Endothelial cell of umbilical vein (primary cell): Measurements from ENCODE around the gene WDR7. TPM values are rescaled to one million over a fixed set of nuclear protein-coding genes. Genes with fewer than 3 reads are reported as not detected.

Experiments used
- BruUV-seq: library from RNA; stranded (reverse); fragments of 400-500 nt; replicated peaks from 2 replicates; lab custom pipeline; 2021; lab: Mats Ljungman, UMichigan
- CTCF ChIA-PET: fragments of 300-600, 350-600 bp; sonication (Branson Sonifier 250); formaldehyde crosslinking; loops from one replicate; lab custom pipeline; 2021; ENCODE audit warnings: antibody characterized with exemption, inconsistent platforms; lab: Charles Lee
- POLR2A ChIA-PET: fragments of 300-600, 350-600 bp; sonication (Branson Sonifier 250); formaldehyde crosslinking; loops from one replicate; lab custom pipeline; 2021; ENCODE audit warnings: antibody characterized with exemption, inconsistent platforms; lab: Charles Lee
- DNase-seq: peaks from one replicate; pipeline ENCODE4 v3.0.0-alpha.2; 2011; ENCODE audit warnings: low read depth, low spot score
- FAIRE-seq: peaks from 2 replicates; lab custom pipeline; 2011; peaks lifted over from hg19 to GRCh38; lab: Jason Lieb, UNC
- H2AFZ ChIP-seq: 2 replicates; pipeline ENCODE4 v1.6.0; 2012; ENCODE audit warnings: low read depth, low read length, control low read depth, inconsistent platforms
- H3K27ac ChIP-seq: 2 replicates; pipeline ENCODE4 v1.5.1; 2011; ENCODE audit warnings: low read depth, mild to moderate bottlenecking, control low read depth, low read length, moderate library complexity; ENCODE audit not compliant: insufficient read depth
- H3K27me3 ChIP-seq, 2 experiments: 2 replicates each; pipeline versions ENCODE4 v1.6.0 to v1.6.1; 2011; ENCODE audit warnings: low read length in 2 of 2, mixed read lengths in 1 of 2; ENCODE audit not compliant: control insufficient read depth in 2 of 2, insufficient read depth in 2 of 2
- H3K36me3 ChIP-seq, 2 experiments: 2 replicates in 1 of 2; 3 replicates in 1 of 2; pipeline ENCODE4 v1.5.1; 2011; ENCODE audit warnings: low read length in 2 of 2, mild to moderate bottlenecking in 1 of 2, moderate library complexity in 1 of 2; ENCODE audit not compliant: control insufficient read depth in 2 of 2, insufficient read depth in 2 of 2; ENCODE audit errors: extremely low read depth in 1 of 2
- H3K4me1 ChIP-seq: 3 replicates; pipeline ENCODE4 v1.5.1; 2011; ENCODE audit warnings: mild to moderate bottlenecking, low read length; ENCODE audit not compliant: control insufficient read depth, insufficient read depth; ENCODE audit errors: extremely low read depth
- H3K4me2 ChIP-seq: 2 replicates; pipeline ENCODE4 v1.6.1; 2011; ENCODE audit warnings: low read length, control low read depth, mixed read lengths; ENCODE audit not compliant: insufficient read depth
- H3K4me3 ChIP-seq, 3 experiments: fragments of 200-600 bp in 1 of 3; sonication (generic), shearing (Covaris generic) in 1 of 3; replicated peaks in 1 of 3; 2 replicates each; pipeline ENCODE4 v1.5.1; 2011 to 2016; ENCODE audit warnings: control low read depth in 3 of 3, low read length in 3 of 3, mild to moderate bottlenecking in 2 of 3, inconsistent platforms in 1 of 3, low read depth in 1 of 3, moderate library complexity in 1 of 3; ENCODE audit not compliant: insufficient read depth in 1 of 3
- H3K79me2 ChIP-seq: 2 replicates; pipeline ENCODE4 v1.6.0; 2012; ENCODE audit warnings: low read length, inconsistent platforms; ENCODE audit not compliant: control insufficient read depth, insufficient read depth
- H3K9ac ChIP-seq: replicated peaks from 2 replicates; pipeline ENCODE3; 2011; ENCODE audit warnings: low read length, control low read depth; ENCODE audit not compliant: insufficient read depth; ENCODE audit errors: extremely low read depth
- H3K9me1 ChIP-seq: replicated peaks from 3 replicates; pipeline ENCODE4 v1.6.0; 2011; ENCODE audit warnings: mild to moderate bottlenecking, low read length; ENCODE audit not compliant: control insufficient read depth, insufficient read depth; ENCODE audit errors: extremely low read depth
- H3K9me3 ChIP-seq: replicated peaks from 2 replicates; pipeline ENCODE4 v1.5.1; 2012; ENCODE audit warnings: low read length, inconsistent platforms; ENCODE audit not compliant: control insufficient read depth, insufficient read depth
- H4K20me1 ChIP-seq: replicated peaks from 2 replicates; pipeline ENCODE3; 2011; ENCODE audit warnings: mild to moderate bottlenecking, low read length; ENCODE audit not compliant: control insufficient read depth, insufficient read depth; ENCODE audit errors: extremely low read depth
- CTCF ChIP-seq, 2 donors: IDR thresholded peaks; 1 replicate in 1 of 2; 2 replicates in 1 of 2; pipeline ENCODE4 v1.5.1; 2011; ENCODE audit warnings: low read length in 2 of 2, mild to moderate bottlenecking in 2 of 2, moderate library complexity in 2 of 2, control low read depth in 1 of 2, inconsistent platforms in 1 of 2, low read depth in 1 of 2; ENCODE audit not compliant: insufficient read depth in 1 of 2; ENCODE audit errors: extremely low read depth in 1 of 2
- FOS ChIP-seq: IDR thresholded peaks from 2 replicates; pipeline ENCODE4 v1.6.1; 2011; ENCODE audit warnings: mild to moderate bottlenecking, low read length, moderate library complexity, borderline replicate concordance; ENCODE audit not compliant: insufficient read depth
- MAX ChIP-seq: IDR thresholded peaks from 2 replicates; pipeline ENCODE4 v1.6.1; 2011; ENCODE audit not compliant: insufficient read depth, insufficient read length
- POLR2A ChIP-seq: IDR thresholded peaks from 2 replicates; pipeline ENCODE4 v1.6.1; 2012; ENCODE audit warnings: low read depth, mild to moderate bottlenecking, control low read depth, low read length
- dilution Hi-C: fragments of 300-500 bp; cut with MboI; formaldehyde crosslinking; loops from one replicate; pipeline ENCODE4 v1.15.0; 2019; ENCODE audit warnings: low sequenced_read_pairs; ENCODE audit not compliant: extremely low pct_ligation_motif_present
- intact Hi-C: fragments of 100-400 bp; cut with micrococcal nuclease; formaldehyde crosslinking; loops from one replicate; pipeline ENCODE4 v1.10.0; 2022
- polyA plus RNA-seq, 4 experiments: library from polyadenylated mRNA; depleted of rRNA in 3 of 4; stranded (reverse) in 3 of 4; unstranded in 1 of 4; fragments of >200 nt; gene quantifications; 2 replicates each; pipeline versions ENCODE4 v1.2.1 to v1.2.3, GENCODE V29; 2011 to 2012; ENCODE audit warnings: missing spikeins in 1 of 4
- total RNA-seq: library from RNA; stranded (reverse); gene quantifications from 2 replicates; pipeline ENCODE4 v1.2.3, GENCODE V29; 2021

WDR7 gene
- total and polyA plus RNA-seq, 2 donors (not counting 3 experiments of a cell fraction or from before 2014, with no cell fraction given), result 5.9 to 19.0 TPM

- Histone ChIP-seq H4K20me1 (no peaks in the 10 kb centered on the region), H2AFZ (no peak overlapping the region), H3K4me2 (no peak overlapping the region), H3K79me2 (no peaks in the 10 kb centered on the region), H3K27ac (no peak overlapping the region), H3K9me3 (no peaks in the 10 kb centered on the region), H3K27me3 (no peaks in the 10 kb centered on the region), H3K36me3 (peaks cover 0 to 2% of the 10 kb centered on the region in 2 experiments), H3K9ac (no peak overlapping the region), H3K4me3 (no peak overlapping the region), H3K4me1 (no peaks in the 10 kb centered on the region), H3K9me1 (no peaks in the 10 kb centered on the region)
- intact Hi-C loops, result loop anchor here (10.0 kb wide), 1 partner anchor 275 kb away; no protein-coding TSS in a partner anchor
- FAIRE-seq (no peak), DNase-seq (no peak)
- no peak for TF ChIP-seq POLR2A
- TF ChIP-seq MAX, result no peak
- ChIA-PET CTCF (interaction anchor here (1.6 to 2.0 kb wide), 2 partner anchors 29 to 161 kb away, joined by 4 to 11 read pairs; no protein-coding TSS in a partner anchor), POLR2A (no interaction called here)
- BruUV-seq, result no TSS peak
- dilution Hi-C loops, result no loop called here
These were observed 378.6 kb downstream of the WDR7 start for GRCh38 chr18:57029761-57030160.

- POLR2A ChIA-PET, result no interaction called here
- Histone ChIP-seq H2AFZ (no peak overlapping the region), H3K9me3 (no peaks in the 10 kb centered on the region), H3K36me3 (peaks cover 0 to 2% of the 10 kb centered on the region in 2 experiments), H4K20me1 (no peaks in the 10 kb centered on the region), H3K79me2 (no peaks in the 10 kb centered on the region), H3K4me1 (no peaks in the 10 kb centered on the region), H3K4me2 (no peak overlapping the region), H3K4me3 (no peak overlapping the region), H3K9me1 (no peaks in the 10 kb centered on the region), H3K9ac (no peak overlapping the region), H3K27me3 (no peaks in the 10 kb centered on the region), H3K27ac (no peak overlapping the region)
- no peak for DNase-seq
- TF ChIP-seq CTCF (IDR thresholded peaks at IDR 0.05; ENCODE audit: extremely low read depth in 1 of 2, insufficient read depth in 1 of 2, low read depth in 1 of 2, low read length in 2 of 2) (no peak), FOS (no peak)
- CTCF ChIA-PET, result interaction anchor here (1.6 to 2.0 kb wide), 3 partner anchors 30 to 161 kb away, joined by 4 to 11 read pairs (median 7); no protein-coding TSS in a partner anchor
- FAIRE-seq, result no peak
- dilution Hi-C loops, result no loop called here
- intact Hi-C loops, result no loop called here
- no TSS peak for BruUV-seq
These were observed 379.3 kb downstream of the WDR7 start for GRCh38 chr18:57030417-57030816.
